Daoy (cell line): ENCODE measurements around the gene GPR146. TPM values are rescaled to one million over a fixed set of nuclear protein-coding genes. Genes with fewer than 3 reads are reported as not detected.
A peak's percentile ranks its signal among the peaks of the same experiment; 100 is the strongest.
"Not testable (repeated sequence)": the region's sequence is repeated elsewhere in the genome, so short reads cannot be mapped to it uniquely, and the experiment has no call there.

ENCODE experiments used
- DNase-seq: peaks from one replicate; pipeline ENCODE4 v3.0.0-alpha.2; 2015; ENCODE audit warnings: low read depth
- total RNA-seq: library from RNA; depleted of rRNA; stranded (reverse); fragments of >200 nt; shearing (Covaris generic); gene quantifications from 2 replicates; pipeline ENCODE4 v1.2.3, GENCODE V29; 2014

GPR146 gene
- total RNA-seq, 1 experiment from 2014 or later: 0.17 TPM

GRCh38 chr7:1058311-1058710 is 14.0 kb downstream of the GPR146 start:
- DNase-seq: no peak

GRCh38 chr7:1058821-1059199 is 14.5 kb downstream of the GPR146 start:
- DNase-seq: no peak

GRCh38 chr7:1059200-1060091 is 15.1 kb downstream of the GPR146 start:
- DNase-seq: no peak

DNA sequence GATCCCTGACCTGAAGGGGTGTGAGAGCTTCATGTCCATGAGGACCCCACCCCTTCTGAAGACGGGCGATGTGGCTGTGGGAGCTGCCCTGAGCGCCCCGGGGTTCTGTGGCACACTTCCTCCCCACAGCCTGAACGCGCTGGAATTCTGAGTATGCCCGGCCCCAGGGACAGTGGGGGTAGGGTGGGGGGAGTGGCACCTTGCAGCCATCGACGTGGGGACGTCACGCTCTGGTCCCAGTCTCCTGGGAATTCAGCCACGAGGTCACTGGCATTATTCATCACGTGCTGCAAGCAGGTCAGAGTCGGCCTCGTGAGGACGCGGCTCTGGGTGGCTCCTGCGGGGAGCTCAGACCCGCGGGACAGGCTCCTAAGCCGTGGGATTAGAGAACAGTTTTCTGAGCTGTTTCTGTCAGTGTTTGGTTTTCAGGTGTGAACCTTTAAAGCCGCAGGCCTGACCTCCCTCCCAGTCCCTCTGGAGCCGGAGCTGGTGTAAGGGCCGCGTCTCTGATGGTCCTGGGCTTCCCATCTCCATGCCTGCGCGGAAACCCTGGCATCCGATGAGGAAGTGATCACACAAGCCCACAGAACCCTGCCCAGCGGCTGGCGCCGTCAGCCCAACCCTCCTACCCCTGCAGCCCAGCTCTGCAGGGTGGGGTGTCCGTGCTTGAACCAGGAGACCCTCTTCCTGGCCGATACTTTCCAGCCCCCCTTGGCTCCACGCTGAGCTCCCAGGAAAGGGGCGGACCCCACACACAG is 16.1 kb downstream of the GPR146 start:
- DNase-seq: no peak

DNA sequence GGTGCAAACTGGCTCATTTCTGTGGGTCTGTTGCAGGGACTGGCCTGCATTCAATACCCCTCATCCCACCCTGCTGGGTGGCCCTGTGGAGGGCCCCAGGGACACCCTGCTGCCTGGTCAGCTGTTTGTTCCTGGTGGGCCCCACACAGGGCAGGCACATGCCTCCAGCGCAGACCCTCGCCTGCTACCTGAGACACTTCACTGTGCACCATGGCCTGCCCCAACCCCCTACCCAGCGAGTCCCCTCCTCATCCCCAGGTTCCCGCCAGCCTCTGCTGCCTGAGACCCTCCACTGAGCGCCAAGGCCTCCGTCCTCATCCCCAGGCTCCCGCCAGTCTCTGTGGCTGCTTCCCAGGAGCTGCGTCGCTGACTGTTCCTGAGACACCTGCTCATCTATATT is 16.8 kb downstream of the GPR146 start:
- DNase-seq: no peak

DNA sequence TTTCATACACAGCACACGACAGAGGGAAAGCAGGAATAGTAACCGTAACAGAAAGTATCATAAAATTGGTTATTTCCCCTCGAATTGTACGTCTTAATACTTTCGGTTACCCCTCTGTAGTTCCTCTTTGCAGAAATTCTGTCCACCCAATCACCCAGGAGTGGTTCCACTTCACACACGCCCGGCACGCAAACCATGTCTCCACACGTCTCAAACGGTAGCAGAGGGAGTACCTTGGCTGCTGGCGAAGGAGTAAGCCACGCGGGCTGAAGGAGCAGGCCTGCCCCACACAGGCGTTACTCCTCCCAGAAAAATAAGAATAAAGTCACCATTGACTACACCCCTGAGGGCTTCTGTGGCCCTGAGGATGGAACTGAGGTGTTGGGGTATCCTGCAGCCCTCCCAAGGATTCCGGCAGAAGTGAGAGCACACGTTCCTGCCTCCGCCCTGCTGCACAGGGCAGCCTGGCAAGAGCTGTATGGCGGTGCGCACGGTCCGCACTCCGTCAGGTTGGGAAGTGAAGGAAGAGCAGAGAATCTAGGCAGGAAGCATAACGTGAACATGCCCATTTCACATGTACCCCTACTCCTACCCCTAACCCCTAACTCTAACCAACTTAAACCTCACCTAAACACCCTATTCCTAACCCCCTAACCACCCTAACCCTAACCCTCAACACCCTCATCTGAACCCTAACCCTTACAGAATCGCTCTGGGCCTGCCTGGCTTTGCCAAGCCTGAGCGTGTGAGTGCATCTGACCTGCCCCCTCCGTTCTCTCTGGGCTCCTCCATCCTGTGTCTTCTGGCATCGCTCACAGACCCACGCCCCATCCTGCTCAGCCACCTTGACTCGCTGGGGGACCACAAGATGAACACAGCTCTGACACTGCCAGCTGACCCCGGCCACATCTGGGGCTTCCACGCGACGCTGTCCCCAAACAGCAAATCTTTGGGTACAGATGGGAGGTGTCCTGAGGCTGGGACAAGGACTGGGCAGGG is 18.2 kb downstream of the GPR146 start:
- DNase-seq: no peak

DNA sequence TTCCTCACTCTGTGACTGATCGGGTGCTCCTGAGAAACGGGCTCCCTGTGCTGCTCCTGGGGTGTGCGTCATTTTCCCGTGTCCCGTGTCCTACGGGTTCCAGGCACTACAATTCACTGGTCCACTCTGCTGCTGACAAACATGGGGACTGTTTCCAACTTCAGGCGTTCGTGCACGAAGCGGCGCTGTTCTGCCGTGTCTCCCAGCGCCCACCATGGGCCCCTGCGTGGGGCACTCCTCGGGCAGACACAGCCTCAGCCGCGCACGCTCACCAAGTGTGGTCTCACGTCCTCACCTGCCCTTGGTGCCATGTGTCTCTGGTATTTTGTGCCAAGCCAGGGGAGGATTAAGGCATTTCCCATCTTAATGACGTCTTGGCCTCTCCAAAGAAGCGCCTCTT is 19.0 kb downstream of the GPR146 start:
- DNase-seq: no peak

DNA sequence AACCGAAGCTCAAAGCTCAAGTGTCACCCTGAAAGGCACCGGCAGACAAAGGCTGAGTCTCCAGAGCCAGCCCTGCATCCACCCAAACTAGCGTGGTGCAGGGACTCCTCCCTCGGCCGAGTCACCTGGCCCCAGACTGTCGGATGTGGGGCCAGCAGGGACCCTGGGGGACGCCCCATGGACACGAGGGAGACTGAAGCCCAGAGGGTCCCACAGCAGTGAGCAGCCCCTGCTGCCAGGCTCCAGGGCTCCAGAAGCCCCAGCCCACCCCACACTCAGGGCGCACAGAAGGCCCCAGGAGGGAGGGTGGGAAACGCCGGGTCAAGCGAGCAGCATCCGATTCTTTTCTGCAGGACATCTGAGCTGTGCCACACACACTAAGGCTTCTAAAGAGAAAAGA is 20.2 kb downstream of the GPR146 start:
- DNase-seq: no peak

DNA sequence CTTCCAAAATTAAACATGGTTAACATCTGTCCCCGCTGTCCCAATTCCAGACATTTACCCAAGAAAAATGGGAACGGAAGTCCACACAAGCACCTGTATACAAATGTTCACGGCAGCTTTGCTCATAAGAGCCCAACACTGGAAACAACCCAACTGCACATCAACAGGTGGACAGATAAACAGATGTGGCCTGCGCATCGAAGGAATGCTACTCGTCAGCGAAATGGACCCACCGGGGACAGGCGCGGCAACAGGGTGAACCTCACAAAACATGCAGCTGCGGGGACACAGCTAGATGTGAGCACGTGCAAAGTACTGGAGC is 20.9 kb downstream of the GPR146 start:
- DNase-seq: no peak

- DNase-seq: peak; percentile 87
Measured at GRCh38 chr7:1065585-1066241, 21.4 kb downstream of the GPR146 start.

- DNase-seq: no peak
Measured at GRCh38 chr7:1066242-1066588, 21.9 kb downstream of the GPR146 start.

DNA sequence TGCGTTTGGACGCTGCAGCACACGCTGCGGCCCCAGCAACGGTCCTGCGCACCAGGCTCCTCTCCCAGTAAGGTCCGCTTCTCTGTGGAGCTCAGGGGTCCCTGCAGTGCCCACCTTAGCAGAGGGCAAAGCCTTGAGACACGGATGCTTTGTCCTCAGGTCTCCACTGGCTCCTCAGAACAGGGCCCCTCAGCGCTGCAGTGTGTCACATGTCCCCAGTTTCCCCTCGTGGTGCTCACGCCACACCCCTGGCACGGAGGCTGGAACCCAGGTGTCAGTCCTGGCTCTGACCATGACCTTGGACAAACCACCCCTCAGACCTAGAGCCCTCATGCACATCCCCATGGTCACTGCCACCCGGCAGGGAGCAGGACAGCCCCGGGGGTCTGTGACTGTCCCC is 23.7 kb downstream of the GPR146 start:
- DNase-seq: no peak

GRCh38 chr7:1068619-1069018 is 24.3 kb downstream of the GPR146 start:
- no peak for DNase-seq

- no peak for DNase-seq
Measured at GRCh38 chr7:1070544-1071011, 26.2 kb downstream of the GPR146 start.

GRCh38 chr7:1071731-1072254 is 27.4 kb downstream of the GPR146 start:
- no peak for DNase-seq

- DNase-seq: no peak
Measured at GRCh38 chr7:1073142-1073977, 29.0 kb downstream of the GPR146 start.

DNA sequence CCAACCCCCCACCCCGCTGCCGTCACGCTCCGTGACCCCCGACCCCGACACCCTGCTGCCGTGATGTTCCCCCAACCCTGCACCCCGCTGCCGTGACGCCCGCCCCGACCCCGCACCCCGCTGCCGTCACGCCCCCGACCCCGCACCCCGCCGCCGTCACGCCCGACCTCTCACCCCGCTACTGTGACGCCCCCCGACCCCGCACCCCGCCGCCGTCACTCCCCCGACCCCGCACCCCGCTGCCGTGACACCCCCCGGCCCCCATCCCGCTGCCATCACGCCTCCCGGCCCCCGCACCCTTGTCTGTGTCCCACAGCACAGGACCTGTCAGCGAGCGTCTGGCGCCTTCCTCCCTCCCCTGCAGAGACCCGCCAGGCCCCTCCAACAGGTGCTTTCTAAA is 29.7 kb downstream of the GPR146 start:
- DNase-seq: not testable (repeated sequence)

GRCh38 chr7:1074593-1075431 is 30.5 kb downstream of the GPR146 start:
- DNase-seq: no peak
